ENCODE results near the gene EVI5. TPM values are rescaled to one million over a fixed set of nuclear protein-coding genes. Genes with fewer than 3 reads are reported as not detected.
"Not testable (repeated sequence)": the region's sequence is repeated elsewhere in the genome, so short reads cannot be mapped to it uniquely, and the experiment has no call there.

The EVI5 gene
- total RNA-seq, 1 donor from 2014 or later = 80.4 TPM

DNA sequence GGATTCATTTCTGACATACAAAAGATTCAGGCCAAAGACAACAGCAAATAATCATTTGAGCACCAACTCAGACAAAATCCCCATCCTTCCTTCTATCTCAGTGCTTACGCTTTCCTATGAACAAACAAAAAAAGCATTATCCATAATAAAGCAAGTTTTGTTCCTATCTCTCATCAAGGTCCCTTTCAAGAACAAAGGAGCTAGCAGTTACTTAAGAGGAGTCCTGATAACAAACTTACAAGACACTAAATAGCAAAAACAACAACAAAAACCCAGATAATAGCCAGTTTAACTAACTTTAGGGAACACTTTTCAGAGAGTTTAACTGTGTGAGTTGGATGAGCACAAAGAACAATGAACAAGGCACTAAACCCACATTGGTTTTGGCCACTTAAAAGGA is 10.5 kb downstream of the EVI5 start:
- Mint-ChIP-seq H3K4me1 (ENCODE audit: low read depth, unreplicated experiment) (peaks cover 13% of the 10 kb centered on the region), H3K27me3 (ENCODE audit: low read depth, unreplicated experiment) (no peaks in the 10 kb centered on the region), H3K9me3 (ENCODE audit: unreplicated experiment) (no peaks in the 10 kb centered on the region), H3K4me3 (ENCODE audit: unreplicated experiment) (no peak overlapping the region), H3K27ac (ENCODE audit: unreplicated experiment) (no peak overlapping the region), H3K36me3 (ENCODE audit: low read depth, unreplicated experiment) (peaks cover 14% of the 10 kb centered on the region)
- Histone ChIP-seq H3K79me2 (ENCODE audit: insufficient read depth, low read length) (peaks cover 77% of the 10 kb centered on the region), H3K4me3 (ENCODE audit: insufficient read depth, low read depth, low read length) (no peak overlapping the region), H3K4me2 (ENCODE audit: low read length) (no peak overlapping the region), H2AFZ (ENCODE audit: low read depth, low read length) (no peak overlapping the region), H3K9me3 (ENCODE audit: insufficient read depth, low read depth, low read length) (no peaks in the 10 kb centered on the region), H3K27ac (ENCODE audit: low read depth, low read length) (no peak overlapping the region), H4K20me1 (ENCODE audit: insufficient read depth, low read length) (peaks cover 65% of the 10 kb centered on the region), H3K9ac (ENCODE audit: low read length) (no peak overlapping the region), H3K4me1 (ENCODE audit: insufficient read depth, low read length) (no peaks in the 10 kb centered on the region), H3K36me3 (ENCODE audit: insufficient read depth, low read length) (no peaks in the 10 kb centered on the region), H3K27me3 (ENCODE audit: insufficient read depth, low read length) (no peaks in the 10 kb centered on the region)
- TF ChIP-seq, protein P1, sequence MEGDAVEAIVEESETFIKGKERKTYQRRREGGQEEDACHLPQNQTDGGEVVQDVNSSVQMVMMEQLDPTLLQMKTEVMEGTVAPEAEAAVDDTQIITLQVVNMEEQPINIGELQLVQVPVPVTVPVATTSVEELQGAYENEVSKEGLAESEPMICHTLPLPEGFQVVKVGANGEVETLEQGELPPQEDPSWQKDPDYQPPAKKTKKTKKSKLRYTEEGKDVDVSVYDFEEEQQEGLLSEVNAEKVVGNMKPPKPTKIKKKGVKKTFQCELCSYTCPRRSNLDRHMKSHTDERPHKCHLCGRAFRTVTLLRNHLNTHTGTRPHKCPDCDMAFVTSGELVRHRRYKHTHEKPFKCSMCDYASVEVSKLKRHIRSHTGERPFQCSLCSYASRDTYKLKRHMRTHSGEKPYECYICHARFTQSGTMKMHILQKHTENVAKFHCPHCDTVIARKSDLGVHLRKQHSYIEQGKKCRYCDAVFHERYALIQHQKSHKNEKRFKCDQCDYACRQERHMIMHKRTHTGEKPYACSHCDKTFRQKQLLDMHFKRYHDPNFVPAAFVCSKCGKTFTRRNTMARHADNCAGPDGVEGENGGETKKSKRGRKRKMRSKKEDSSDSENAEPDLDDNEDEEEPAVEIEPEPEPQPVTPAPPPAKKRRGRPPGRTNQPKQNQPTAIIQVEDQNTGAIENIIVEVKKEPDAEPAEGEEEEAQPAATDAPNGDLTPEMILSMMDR (IDR thresholded peaks at IDR 0.05; ENCODE audit: insufficient read depth, low read depth, low read length) = no peak
- no peak for TF ChIP-seq EZH2 (IDR thresholded peaks at IDR 0.05; ENCODE audit: insufficient read depth, low read length)
- FAIRE-seq (no peak), DNase-seq (ENCODE audit: low read depth) (no peak)

- not testable (repeated sequence) for H3K4me1 ChIP-seq (ENCODE audit: insufficient read depth, low read length); H2AFZ ChIP-seq (ENCODE audit: low read depth, low read length); H3K4me3 Mint-ChIP-seq (ENCODE audit: unreplicated experiment); H3K4me2 ChIP-seq (ENCODE audit: low read length); H3K9me3 ChIP-seq (ENCODE audit: insufficient read depth, low read depth, low read length); H3K27ac Mint-ChIP-seq (ENCODE audit: unreplicated experiment); H3K27me3 ChIP-seq (ENCODE audit: insufficient read depth, low read length); H3K9me3 Mint-ChIP-seq (ENCODE audit: unreplicated experiment); H3K9ac ChIP-seq (ENCODE audit: low read length); H3K27me3 Mint-ChIP-seq (ENCODE audit: low read depth, unreplicated experiment); H3K4me3 ChIP-seq (ENCODE audit: insufficient read depth, low read depth, low read length); H3K36me3 ChIP-seq (ENCODE audit: insufficient read depth, low read length); FAIRE-seq; H3K27ac ChIP-seq (ENCODE audit: low read depth, low read length); DNase-seq (ENCODE audit: low read depth)
- peaks cover 61% of the 10 kb centered on the region for H4K20me1 ChIP-seq (ENCODE audit: insufficient read depth, low read length)
- peaks cover 75% of the 10 kb centered on the region for H3K79me2 ChIP-seq (ENCODE audit: insufficient read depth, low read length)
- peaks cover 15% of the 10 kb centered on the region for H3K36me3 Mint-ChIP-seq (ENCODE audit: low read depth, unreplicated experiment)
- peaks cover 16% of the 10 kb centered on the region for H3K4me1 Mint-ChIP-seq (ENCODE audit: low read depth, unreplicated experiment)
Measured at GRCh38 chr1:92773749-92774148, 11.2 kb downstream of the EVI5 start.

- Mint-ChIP-seq H3K4me3 (ENCODE audit: unreplicated experiment) (no peak overlapping the region), H3K9me3 (ENCODE audit: unreplicated experiment) (peaks cover 2% of the 10 kb centered on the region), H3K27me3 (ENCODE audit: low read depth, unreplicated experiment) (no peaks in the 10 kb centered on the region), H3K27ac (ENCODE audit: unreplicated experiment) (no peak overlapping the region), H3K36me3 (ENCODE audit: low read depth, unreplicated experiment) (peaks cover 13% of the 10 kb centered on the region), H3K4me1 (ENCODE audit: low read depth, unreplicated experiment) (peaks cover 15% of the 10 kb centered on the region)
- H3K4me3 ChIP-seq (ENCODE audit: insufficient read depth, low read depth, low read length) = no peak overlapping the region
- no peak overlapping the region for H3K27ac ChIP-seq (ENCODE audit: low read depth, low read length)
- H3K9ac ChIP-seq (ENCODE audit: low read length) = no peak overlapping the region
- no peaks in the 10 kb centered on the region for H3K9me3 ChIP-seq (ENCODE audit: insufficient read depth, low read depth, low read length)
- H3K27me3 ChIP-seq (ENCODE audit: insufficient read depth, low read length) = no peaks in the 10 kb centered on the region
- no peak overlapping the region for H3K4me2 ChIP-seq (ENCODE audit: low read length)
- TF ChIP-seq EZH2 (IDR thresholded peaks at IDR 0.05; ENCODE audit: insufficient read depth, low read length) = no peak
- TF ChIP-seq, protein P1 (IDR thresholded peaks at IDR 0.05; ENCODE audit: insufficient read depth, low read depth, low read length) = no peak
- FAIRE-seq (no peak), DNase-seq (ENCODE audit: low read depth) (no peak)
- peaks cover 61% of the 10 kb centered on the region for H4K20me1 ChIP-seq (ENCODE audit: insufficient read depth, low read length)
- no peaks in the 10 kb centered on the region for H3K36me3 ChIP-seq (ENCODE audit: insufficient read depth, low read length)
- no peaks in the 10 kb centered on the region for H3K4me1 ChIP-seq (ENCODE audit: insufficient read depth, low read length)
- H3K79me2 ChIP-seq (ENCODE audit: insufficient read depth, low read length) = peaks cover 84% of the 10 kb centered on the region
- H2AFZ ChIP-seq (ENCODE audit: low read depth, low read length) = no peak overlapping the region
Measured at GRCh38 chr1:92769856-92770255, 15.1 kb downstream of the EVI5 start.
